ENCODE data around the gene DNAH10.

DNAH10 gene

DNA sequence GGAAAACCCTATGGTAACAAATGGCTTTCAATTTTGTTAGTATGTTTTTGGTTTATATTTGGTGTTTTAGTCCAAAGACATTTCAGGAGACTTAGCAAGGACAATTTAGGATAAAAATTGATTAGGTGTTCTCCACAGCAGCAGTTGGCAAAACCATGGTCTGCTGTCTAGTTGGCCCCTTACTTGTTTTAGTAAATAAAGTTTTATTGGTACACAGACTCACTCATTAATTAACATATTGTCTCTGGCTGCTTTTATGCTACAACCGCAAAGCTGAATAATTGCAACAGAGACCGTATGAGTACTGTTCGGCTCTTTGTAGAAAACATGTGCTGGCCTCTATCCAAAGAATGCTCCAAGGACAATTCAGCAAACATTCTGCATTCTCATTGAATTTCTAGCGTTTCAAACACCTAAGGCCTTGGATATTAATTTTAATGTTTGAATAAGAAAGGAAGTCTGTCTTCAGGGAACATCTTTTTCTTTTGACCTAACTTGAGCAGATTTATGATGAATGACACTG is 132.8 kb downstream of the DNAH10 start:
- TF ChIP-seq, protein P1, sequence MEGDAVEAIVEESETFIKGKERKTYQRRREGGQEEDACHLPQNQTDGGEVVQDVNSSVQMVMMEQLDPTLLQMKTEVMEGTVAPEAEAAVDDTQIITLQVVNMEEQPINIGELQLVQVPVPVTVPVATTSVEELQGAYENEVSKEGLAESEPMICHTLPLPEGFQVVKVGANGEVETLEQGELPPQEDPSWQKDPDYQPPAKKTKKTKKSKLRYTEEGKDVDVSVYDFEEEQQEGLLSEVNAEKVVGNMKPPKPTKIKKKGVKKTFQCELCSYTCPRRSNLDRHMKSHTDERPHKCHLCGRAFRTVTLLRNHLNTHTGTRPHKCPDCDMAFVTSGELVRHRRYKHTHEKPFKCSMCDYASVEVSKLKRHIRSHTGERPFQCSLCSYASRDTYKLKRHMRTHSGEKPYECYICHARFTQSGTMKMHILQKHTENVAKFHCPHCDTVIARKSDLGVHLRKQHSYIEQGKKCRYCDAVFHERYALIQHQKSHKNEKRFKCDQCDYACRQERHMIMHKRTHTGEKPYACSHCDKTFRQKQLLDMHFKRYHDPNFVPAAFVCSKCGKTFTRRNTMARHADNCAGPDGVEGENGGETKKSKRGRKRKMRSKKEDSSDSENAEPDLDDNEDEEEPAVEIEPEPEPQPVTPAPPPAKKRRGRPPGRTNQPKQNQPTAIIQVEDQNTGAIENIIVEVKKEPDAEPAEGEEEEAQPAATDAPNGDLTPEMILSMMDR (IDR thresholded peaks at IDR 0.05) = no peak
- H3K4me3 ChIP-seq = no peak overlapping the region
- no peak overlapping the region for H3K27ac ChIP-seq
- no peak for DNase-seq (ENCODE audit: low spot score)

DNA sequence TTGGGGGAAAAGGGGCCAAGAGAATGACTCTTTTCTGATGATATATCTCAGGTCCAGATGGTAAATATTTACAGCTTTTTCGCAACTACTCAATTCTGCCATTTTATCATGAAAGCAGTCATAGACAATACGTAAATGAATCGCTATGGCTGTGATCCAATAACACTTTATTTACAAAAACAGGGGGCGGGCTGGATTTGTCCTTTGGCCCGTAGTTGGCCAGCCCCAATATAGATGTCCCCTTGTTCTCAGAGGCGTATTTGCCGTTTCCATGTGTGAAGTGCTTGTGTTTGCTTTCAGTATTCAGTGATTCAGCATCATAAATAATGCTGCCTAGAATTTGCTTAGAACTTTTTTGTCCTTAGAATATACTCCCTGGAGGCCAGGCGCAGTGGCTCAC is 133.3 kb downstream of the DNAH10 start:
- TF ChIP-seq, protein P1 (IDR thresholded peaks at IDR 0.05) = no peak
- DNase-seq (ENCODE audit: low spot score) = no peak
- H3K4me3 ChIP-seq = no peak overlapping the region
- no peak overlapping the region for H3K27ac ChIP-seq

DNA sequence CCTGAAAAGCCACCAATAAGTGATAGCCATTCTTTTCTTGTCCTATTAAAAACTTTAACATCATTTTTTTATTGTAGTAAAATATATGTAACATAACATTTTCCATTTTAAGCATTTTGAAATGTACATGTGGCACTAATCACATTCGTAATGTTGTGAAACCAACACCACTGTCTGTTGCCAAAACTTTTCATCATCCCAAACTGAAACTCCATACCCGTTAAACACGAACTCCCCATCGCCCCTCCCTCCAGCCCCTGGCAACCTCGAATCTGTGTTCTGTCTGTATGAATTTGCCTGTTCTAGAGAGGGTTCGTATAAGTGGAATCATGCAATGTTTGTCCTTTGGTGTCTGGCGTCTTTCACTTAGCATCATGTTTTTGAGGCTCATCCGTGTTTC is 134.7 kb downstream of the DNAH10 start:
- DNase-seq (ENCODE audit: low spot score) = no peak
- TF ChIP-seq, protein P1 (IDR thresholded peaks at IDR 0.05) = no peak
- H3K4me3 ChIP-seq = no peak overlapping the region
- H3K27ac ChIP-seq = no peak overlapping the region

DNA sequence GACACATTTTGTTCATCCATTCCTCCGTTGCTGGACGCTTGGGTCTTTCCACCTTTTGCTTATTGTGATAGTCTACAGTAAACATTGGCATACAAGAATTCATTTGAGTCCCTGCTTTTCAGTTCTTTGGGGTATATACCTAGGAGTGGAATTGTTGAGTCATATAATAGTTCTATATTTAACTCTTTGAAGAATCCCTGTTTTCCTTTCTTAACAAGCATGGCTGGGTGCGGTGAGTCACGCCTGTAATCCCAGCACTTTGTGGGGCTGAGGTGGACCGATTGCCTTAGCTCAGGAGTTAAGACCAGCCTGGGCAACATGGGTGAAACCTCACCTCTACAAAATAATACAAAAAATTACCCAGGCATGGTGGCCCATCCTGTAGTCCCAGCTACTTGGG is 135.1 kb downstream of the DNAH10 start:
- Histone ChIP-seq H3K4me3 (no peak overlapping the region), H3K27ac (no peak overlapping the region)
- TF ChIP-seq, protein P1 (IDR thresholded peaks at IDR 0.05) = no peak
- no peak for DNase-seq (ENCODE audit: low spot score)

DNA sequence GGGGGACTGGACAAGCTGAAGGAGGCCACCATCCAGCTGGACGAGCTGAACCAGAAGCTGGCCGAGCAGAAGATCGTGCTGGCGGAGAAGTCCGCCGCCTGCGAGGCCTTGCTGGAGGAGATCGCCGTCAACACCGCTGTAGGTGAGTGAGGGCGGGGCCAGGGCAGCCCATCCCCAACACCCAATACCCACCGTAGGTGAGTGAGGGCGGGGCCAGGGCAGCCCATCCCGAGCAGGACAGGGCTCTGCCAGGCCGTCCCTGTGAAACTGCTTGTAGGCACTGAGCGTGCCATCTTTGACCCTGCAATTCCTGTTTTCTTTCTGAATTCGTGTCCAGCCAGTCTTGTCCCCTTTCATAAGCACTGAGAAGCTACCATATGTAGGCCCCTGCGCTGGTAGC is 136.6 kb downstream of the DNAH10 start:
- no peak for DNase-seq (ENCODE audit: low spot score)
- TF ChIP-seq, protein P1 (IDR thresholded peaks at IDR 0.05) = no peak

DNA sequence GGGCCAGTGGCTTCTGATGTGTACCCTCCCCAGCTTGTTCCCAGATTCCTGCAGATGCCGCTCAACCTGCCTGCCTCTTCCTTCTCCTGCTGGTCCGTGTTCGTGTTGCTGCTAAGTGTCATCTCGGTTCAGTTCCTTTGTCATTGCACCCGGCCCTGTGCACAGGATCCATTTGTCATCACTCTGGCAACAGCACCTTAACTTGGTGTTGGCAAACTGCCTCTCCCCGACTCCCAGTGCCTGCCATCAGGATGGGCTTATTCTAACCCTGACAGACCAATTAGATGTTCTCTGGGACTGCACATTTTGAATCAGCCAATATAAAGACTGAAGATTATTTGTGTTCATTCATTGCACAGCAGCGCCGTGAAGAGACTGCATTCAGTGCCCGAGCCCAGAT is 137.3 kb downstream of the DNAH10 start:
- DNase-seq (ENCODE audit: low spot score) = no peak
- no peak overlapping the region for H3K27ac ChIP-seq
- TF ChIP-seq, protein P1 (IDR thresholded peaks at IDR 0.05) = no peak

More for the DNA sequence above, 136.6 kb downstream of the DNAH10 start:
- Histone ChIP-seq H3K27ac (no peak overlapping the region), H3K4me3 (no peak overlapping the region)

DNA sequence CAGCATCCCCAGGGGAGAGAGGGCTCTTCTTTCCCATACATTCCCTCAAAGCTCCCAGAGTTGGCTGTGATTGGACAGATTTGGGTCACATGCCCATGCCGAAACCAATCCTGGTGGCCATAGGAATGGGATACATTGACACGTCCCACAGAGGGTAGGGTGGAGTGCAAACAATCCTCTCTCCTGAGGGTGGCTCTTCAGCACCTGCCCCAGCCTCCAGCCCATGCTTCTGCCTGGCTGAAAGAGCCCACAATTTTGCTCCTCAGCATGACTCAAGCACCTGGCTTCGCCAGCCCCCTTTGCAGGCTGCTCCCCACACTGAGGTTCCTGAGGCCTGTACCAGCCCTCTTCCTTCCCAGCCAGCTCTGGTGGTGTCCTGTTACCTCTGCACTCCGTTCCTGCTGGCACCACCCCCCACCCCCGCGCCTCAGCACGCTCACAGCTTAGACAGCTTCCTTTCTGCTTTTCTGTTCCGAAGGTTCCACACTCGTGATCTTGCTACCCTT is 138.8 kb downstream of the DNAH10 start:
- Histone ChIP-seq H3K27ac (no peak overlapping the region), H3K4me3 (no peak overlapping the region)
- TF ChIP-seq, protein P1 (IDR thresholded peaks at IDR 0.05) = no peak
- no peak for DNase-seq (ENCODE audit: low spot score)

More for the DNA sequence above, 137.3 kb downstream of the DNAH10 start:
- no peak overlapping the region for H3K4me3 ChIP-seq
